SK-N-SH treated with all-trans-retinoic acid at 6 μM for 48 hours (cell line): ENCODE data around the gene ABCF3.

ENCODE experiments used
- ATAC-seq: fragments of 200-7000 bp; cut with Tn5 transposase; 3 replicates; pipeline ENCODE4 v1.9.1; 2020; ENCODE audit warnings: mild to moderate bottlenecking, moderate library complexity
- ARNTL ChIP-seq: fragments of 450-650 bp; formaldehyde crosslinking; IDR thresholded peaks from 2 replicates; pipeline ENCODE4 v1.5.0; 2020; ENCODE audit warnings: low read depth, mild to moderate bottlenecking, moderate library complexity, borderline replicate concordance
- BACH2 ChIP-seq: fragments of 250-450 bp; sonication (Bioruptor Pico); IDR thresholded peaks from 2 replicates; pipeline ENCODE4 v1.9.0; 2021; ENCODE audit warnings: mild to moderate bottlenecking, borderline replicate concordance
- CREB5 ChIP-seq: fragments of 250-450 bp; sonication (Bioruptor Pico); IDR thresholded peaks from 2 replicates; pipeline ENCODE4 v1.5.1; 2020; ENCODE audit warnings: low read depth, mild to moderate bottlenecking, moderate library complexity
- CSDC2 ChIP-seq: fragments of 250-450 bp; sonication (Bioruptor Pico); IDR thresholded peaks from 2 replicates; pipeline ENCODE4 v1.5.0; 2020; ENCODE audit warnings: mild to moderate bottlenecking, moderate library complexity
- CSRNP3 ChIP-seq: fragments of 250-450 bp; sonication (Bioruptor Pico); IDR thresholded peaks from 2 replicates; pipeline ENCODE4 v1.5.1; 2021; ENCODE audit warnings: mild to moderate bottlenecking, moderate library complexity
- ESRRG ChIP-seq: fragments of 250-450 bp; sonication (Bioruptor Pico); IDR thresholded peaks from 2 replicates; pipeline ENCODE4 v1.6.1; 2021; ENCODE audit warnings: mild to moderate bottlenecking
- GLIS3 ChIP-seq: fragments of 250-450 bp; sonication (Bioruptor Pico); IDR thresholded peaks from 2 replicates; pipeline ENCODE4 v1.5.0; 2020; ENCODE audit warnings: mild to moderate bottlenecking, moderate library complexity
- PATZ1 ChIP-seq: fragments of 250-450 bp; sonication (Bioruptor Pico); IDR thresholded peaks from 2 replicates; pipeline ENCODE4 v1.8.0; 2020; ENCODE audit warnings: mild to moderate bottlenecking, moderate library complexity, borderline replicate concordance
- PPARA ChIP-seq: fragments of 250-450 bp; sonication (Bioruptor Pico); IDR thresholded peaks from 2 replicates; pipeline ENCODE4 v1.5.0; 2020; ENCODE audit warnings: mild to moderate bottlenecking, borderline replicate concordance
- RARB ChIP-seq: fragments of 250-450 bp; sonication (Bioruptor Pico); IDR thresholded peaks from 2 replicates; pipeline ENCODE4 v1.8.0; 2021; ENCODE audit warnings: mild to moderate bottlenecking, moderate library complexity
- TCF4 ChIP-seq: fragments of 250-450 bp; sonication (Bioruptor Pico); IDR thresholded peaks from 2 replicates; pipeline ENCODE4 v1.8.0; 2021; ENCODE audit warnings: mild to moderate bottlenecking, moderate library complexity, borderline replicate concordance
- TOX ChIP-seq: fragments of 250-450 bp; sonication (Bioruptor Pico); IDR thresholded peaks from 2 replicates; pipeline ENCODE4 v1.8.0; 2021; ENCODE audit warnings: mild to moderate bottlenecking, moderate library complexity, borderline replicate concordance
- TSHZ2 ChIP-seq: fragments of 250-450 bp; sonication (Bioruptor Pico); IDR thresholded peaks from 2 replicates; pipeline ENCODE4 v1.5.0; 2020; ENCODE audit warnings: mild to moderate bottlenecking, moderate library complexity
- ZC3H10 ChIP-seq: fragments of 250-450 bp; sonication (Bioruptor Pico); IDR thresholded peaks from 2 replicates; pipeline ENCODE4 v1.5.1; 2021; ENCODE audit warnings: mild to moderate bottlenecking, moderate library complexity
- ZFP3 ChIP-seq: fragments of 250-450 bp; sonication (Bioruptor Pico); IDR thresholded peaks from 2 replicates; pipeline ENCODE4 v1.5.0; 2020; ENCODE audit warnings: mild to moderate bottlenecking, moderate library complexity
- ZNF565 ChIP-seq: fragments of 450-650 bp; formaldehyde crosslinking; conservative IDR thresholded peaks from 2 replicates; pipeline ENCODE4 v1.5.0; 2020; ENCODE audit warnings: low read depth, mild to moderate bottlenecking, moderate library complexity
- ZNF70 ChIP-seq: fragments of 450-650 bp; formaldehyde crosslinking; IDR thresholded peaks from 2 replicates; pipeline ENCODE4 v1.5.0; 2020; ENCODE audit warnings: mild to moderate bottlenecking, moderate library complexity
- ZNF8 ChIP-seq: fragments of 450-650 bp; formaldehyde crosslinking; IDR thresholded peaks from 2 replicates; pipeline ENCODE4 v1.5.0; 2020; ENCODE audit warnings: mild to moderate bottlenecking, moderate library complexity
- TF ChIP-seq, protein P1 (sequence below): fragments of 250-450 bp; sonication (Bioruptor Pico); IDR thresholded peaks from 2 replicates; pipeline ENCODE4 v1.8.0; 2021; ENCODE audit warnings: low read depth, mild to moderate bottlenecking, moderate library complexity, borderline replicate concordance

Gene ABCF3

DNA sequence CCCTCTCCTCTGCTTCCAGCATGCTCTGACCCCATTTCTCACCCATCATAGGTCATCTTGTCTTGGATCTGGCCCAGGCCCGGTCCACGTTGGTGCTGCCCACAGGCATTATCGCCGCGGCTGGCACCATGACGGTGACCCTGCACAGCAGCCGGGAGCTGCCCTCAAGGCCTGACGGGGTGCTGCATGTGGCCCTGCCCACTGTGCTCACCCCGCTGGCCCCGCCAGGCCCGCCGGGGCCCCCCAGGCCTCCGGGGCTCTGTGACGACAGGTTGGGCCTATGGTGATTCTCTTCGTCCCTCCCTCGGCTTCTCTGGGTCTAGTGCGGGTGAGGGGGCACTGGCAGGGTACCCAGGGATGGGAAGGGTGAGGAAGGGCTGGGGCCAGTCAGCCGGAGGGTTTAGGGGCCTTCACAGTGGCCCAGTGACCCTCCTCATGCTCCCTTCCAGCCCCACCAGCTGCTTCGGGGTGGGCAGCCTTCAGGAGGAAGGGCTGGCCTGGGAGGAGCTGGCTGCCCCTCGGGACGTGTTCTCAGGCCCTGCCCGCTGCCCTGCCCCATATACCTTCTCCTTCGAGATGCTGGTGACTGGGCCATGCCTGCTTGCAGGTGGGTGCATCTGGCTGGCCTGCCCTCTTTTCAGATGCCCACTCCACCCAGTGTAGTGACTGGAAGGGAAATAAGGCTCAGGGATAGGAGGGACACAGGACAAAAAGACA is 47.3 kb downstream of the ABCF3 start:
- no peak for ATAC-seq
- TF ChIP-seq CSRNP3 (no peak), ZFP3 (no peak), ARNTL (CRISPR knock-in tag) (no peak), ZNF565 (no peak), PPARA (CRISPR knock-in tag) (no peak), GLIS3 (CRISPR knock-in tag) (no peak), RARB (CRISPR knock-in tag) (no peak), TOX (no peak), ESRRG (CRISPR knock-in tag) (no peak), CREB5 (CRISPR knock-in tag) (no peak), ZNF70 (CRISPR knock-in tag) (no peak), TSHZ2 (CRISPR knock-in tag) (no peak), ZNF8 (CRISPR knock-in tag) (no peak), ZC3H10 (CRISPR knock-in tag) (no peak), BACH2 (no peak), TCF4 (CRISPR knock-in tag) (no peak)
- TF ChIP-seq, protein P1, sequence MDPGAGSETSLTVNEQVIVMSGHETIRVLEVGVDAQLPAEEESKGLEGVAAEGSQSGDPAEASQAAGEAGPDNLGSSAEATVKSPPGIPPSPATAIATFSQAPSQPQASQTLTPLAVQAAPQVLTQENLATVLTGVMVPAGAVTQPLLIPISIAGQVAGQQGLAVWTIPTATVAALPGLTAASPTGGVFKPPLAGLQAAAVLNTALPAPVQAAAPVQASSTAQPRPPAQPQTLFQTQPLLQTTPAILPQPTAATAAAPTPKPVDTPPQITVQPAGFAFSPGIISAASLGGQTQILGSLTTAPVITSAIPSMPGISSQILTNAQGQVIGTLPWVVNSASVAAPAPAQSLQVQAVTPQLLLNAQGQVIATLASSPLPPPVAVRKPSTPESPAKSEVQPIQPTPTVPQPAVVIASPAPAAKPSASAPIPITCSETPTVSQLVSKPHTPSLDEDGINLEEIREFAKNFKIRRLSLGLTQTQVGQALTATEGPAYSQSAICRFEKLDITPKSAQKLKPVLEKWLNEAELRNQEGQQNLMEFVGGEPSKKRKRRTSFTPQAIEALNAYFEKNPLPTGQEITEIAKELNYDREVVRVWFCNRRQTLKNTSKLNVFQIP, result no peak
- TF ChIP-seq, all 23 proteins: peak for 0

DNA sequence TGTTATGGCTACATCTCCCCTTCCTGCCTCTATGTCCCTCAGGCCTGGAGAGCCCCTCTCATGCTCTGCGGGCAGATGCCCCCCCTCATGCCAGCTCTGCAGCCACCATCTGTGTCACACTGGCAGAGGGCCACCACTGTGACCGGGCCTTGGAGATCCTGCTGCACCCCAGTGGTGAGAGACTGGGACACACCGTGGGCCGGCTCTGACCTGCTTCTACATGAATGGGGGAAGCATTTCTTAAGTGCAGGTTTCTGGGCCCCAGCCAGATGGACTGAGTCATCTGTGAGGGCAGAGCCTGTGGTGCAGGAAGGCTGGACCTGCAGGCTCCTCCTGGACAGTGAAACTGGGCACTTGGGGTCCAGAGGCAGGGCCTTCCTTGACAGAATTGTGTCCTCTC is 48.2 kb downstream of the ABCF3 start:
- peak; percentile 88 for ATAC-seq
- TF ChIP-seq PATZ1 (CRISPR knock-in tag) (0 out of 2 replicates have a peak, but pooled peaks have one; percentile 22), TCF4 (CRISPR knock-in tag) (peak; percentile 52; the same call in 1 of the 2 replicates), TOX (no peak), CSDC2 (no peak)

GRCh38 chr3:184234671-184235380 is 48.8 kb downstream of the ABCF3 start:
- peak; percentile 4; the same call in 1 of the 3 replicates for ATAC-seq
- no peak for TF ChIP-seq ZNF70 (CRISPR knock-in tag)
- no peak for TF ChIP-seq PPARA (CRISPR knock-in tag)
- no peak for TF ChIP-seq TSHZ2 (CRISPR knock-in tag)
- TF ChIP-seq ARNTL (CRISPR knock-in tag), result no peak
- TF ChIP-seq ZNF565, result no peak
